HEK293 (cell line): Measurements from ENCODE around the gene PITPNM3.

ENCODE experiments used
- CTCF ChIA-PET: fragments of 350-600 bp; formaldehyde crosslinking; extraction: SDS; loops from one replicate; lab custom pipeline; 2021; ENCODE audit warnings: antibody characterized with exemption; lab: Yijun Ruan, JAX
- POLR2A ChIA-PET: fragments of 300-600 bp; formaldehyde crosslinking; extraction: SDS; loops from one replicate; lab custom pipeline; 2020; ENCODE audit warnings: antibody characterized with exemption, inconsistent platforms; lab: Yijun Ruan, JAX
- H3K27ac ChIP-seq: fragments of 200-500 bp; sonication (Bioruptor generic); 2 replicates; pipeline ENCODE4 v1.5.1; 2014; ENCODE audit warnings: low read depth, low read length, control low read depth, inconsistent platforms; ENCODE audit errors: extremely low read depth
- H3K36me3 ChIP-seq, 2 experiments: fragments of 200-500 bp in 1 of 2; sonication (Bioruptor generic) in 1 of 2; 1 replicate in 1 of 2; 2 replicates in 1 of 2; pipeline ENCODE4 v1.5.1; 2014 to 2017; ENCODE audit warnings: inconsistent platforms in 2 of 2, low read length in 2 of 2; ENCODE audit not compliant: control insufficient read depth in 2 of 2, insufficient read depth in 1 of 2
- H3K4me1 ChIP-seq: fragments of 200-500 bp; sonication (Bioruptor generic); 2 replicates; pipeline ENCODE4 v1.5.1; 2014; ENCODE audit warnings: mild to moderate bottlenecking, low read length, inconsistent platforms; ENCODE audit not compliant: control insufficient read depth, insufficient read depth
- H3K4me3 ChIP-seq: 2 replicates; pipeline ENCODE4 v1.5.1; 2011; ENCODE audit warnings: low read depth, mild to moderate bottlenecking, control low read depth, low read length, moderate library complexity
- H3K9me3 ChIP-seq: fragments of 200-500 bp; sonication (Bioruptor generic); 2 replicates; pipeline ENCODE4 v1.5.1; 2014; ENCODE audit warnings: low read depth, low read length, inconsistent platforms; ENCODE audit not compliant: control insufficient read depth, insufficient read depth
- BCL11B ChIP-seq: fragments of 450-650 bp; formaldehyde crosslinking; IDR thresholded peaks from 2 replicates; pipeline ENCODE4 v1.5.1; 2016; ENCODE audit warnings: low read depth, missing biosample characterization, missing genetic modification characterization
- PRDM1 ChIP-seq: fragments of 450-650 bp; formaldehyde crosslinking; IDR thresholded peaks from 2 replicates; pipeline ENCODE4; 2016; ENCODE audit warnings: missing biosample characterization, missing genetic modification characterization
- SCRT2 ChIP-seq: fragments of 450-650 bp; formaldehyde crosslinking; IDR thresholded peaks from 2 replicates; pipeline ENCODE4 v1.5.1; 2016; ENCODE audit warnings: missing biosample characterization, missing genetic modification characterization
- TCF7L2 ChIP-seq: IDR thresholded peaks from 2 replicates; pipeline ENCODE4 v1.6.1; 2011; ENCODE audit warnings: low read depth, mild to moderate bottlenecking, inconsistent platforms, low read length, moderate library complexity, borderline replicate concordance
- ZEB2 ChIP-seq: fragments of 450-650 bp; formaldehyde crosslinking; IDR thresholded peaks from 2 replicates; pipeline ENCODE4 v1.5.1; 2016; ENCODE audit warnings: missing biosample characterization, missing genetic modification characterization
- ZNF112 ChIP-seq: fragments of 450-650 bp; formaldehyde crosslinking; IDR thresholded peaks from 2 replicates; pipeline ENCODE4 v1.5.0; 2017; ENCODE audit warnings: missing biosample characterization, missing genetic modification characterization
- ZNF146 ChIP-seq: fragments of 450-650 bp; formaldehyde crosslinking; IDR thresholded peaks from 2 replicates; pipeline ENCODE4 v1.5.1; 2016; ENCODE audit warnings: missing biosample characterization, missing genetic modification characterization
- ZNF155 ChIP-seq: fragments of 450-650 bp; formaldehyde crosslinking; IDR thresholded peaks from 2 replicates; pipeline ENCODE4 v1.5.1; 2016; ENCODE audit warnings: missing biosample characterization, missing genetic modification characterization
- ZNF214 ChIP-seq: fragments of 450-650 bp; formaldehyde crosslinking; IDR thresholded peaks from 2 replicates; pipeline ENCODE4 v1.5.1; 2017; ENCODE audit warnings: missing biosample characterization, mild to moderate bottlenecking, missing genetic modification characterization, borderline replicate concordance
- ZNF24 ChIP-seq: fragments of 450-650 bp; formaldehyde crosslinking; IDR thresholded peaks from 2 replicates; pipeline ENCODE4 v1.5.1; 2016; ENCODE audit warnings: missing biosample characterization, missing genetic modification characterization
- ZNF292 ChIP-seq: fragments of 450-650 bp; formaldehyde crosslinking; IDR thresholded peaks from 2 replicates; pipeline ENCODE4 v1.5.1; 2016; ENCODE audit warnings: low read depth, missing biosample characterization, missing genetic modification characterization, borderline replicate concordance
- ZNF341 ChIP-seq: fragments of 450-650 bp; formaldehyde crosslinking; IDR thresholded peaks from 2 replicates; pipeline ENCODE4; 2016; ENCODE audit warnings: low read depth, missing biosample characterization, missing genetic modification characterization
- ZNF350 ChIP-seq: fragments of 450-650 bp; formaldehyde crosslinking; IDR thresholded peaks from 2 replicates; pipeline ENCODE4 v1.5.0; 2017; ENCODE audit warnings: missing biosample characterization, mild to moderate bottlenecking, missing genetic modification characterization
- ZNF394 ChIP-seq: fragments of 450-650 bp; formaldehyde crosslinking; IDR thresholded peaks from 2 replicates; pipeline ENCODE4 v1.5.1; 2016; ENCODE audit warnings: missing biosample characterization, missing genetic modification characterization, mild to moderate bottlenecking, moderate library complexity, borderline replicate concordance
- ZNF404 ChIP-seq: fragments of 450-650 bp; formaldehyde crosslinking; IDR thresholded peaks from 2 replicates; pipeline ENCODE4 v1.5.1; 2017; ENCODE audit warnings: missing biosample characterization, missing genetic modification characterization
- ZNF426 ChIP-seq: fragments of 450-650 bp; formaldehyde crosslinking; IDR thresholded peaks from 2 replicates; pipeline ENCODE4 v1.5.1; 2017; ENCODE audit warnings: missing biosample characterization, missing genetic modification characterization, mild to moderate bottlenecking, inconsistent platforms, moderate library complexity
- ZNF670 ChIP-seq: fragments of 450-650 bp; formaldehyde crosslinking; IDR thresholded peaks from 2 replicates; pipeline ENCODE4 v1.5.1; 2016; ENCODE audit warnings: missing biosample characterization, missing genetic modification characterization, low read depth
- ZNF791 ChIP-seq: fragments of 450-650 bp; formaldehyde crosslinking; IDR thresholded peaks from 2 replicates; pipeline ENCODE4 v1.5.1; 2016; ENCODE audit warnings: missing biosample characterization, missing genetic modification characterization
- ZNF837 ChIP-seq: fragments of 450-650 bp; formaldehyde crosslinking; IDR thresholded peaks from 2 replicates; pipeline ENCODE4 v1.5.1; 2016; ENCODE audit warnings: missing biosample characterization, missing genetic modification characterization
- ZSCAN18 ChIP-seq: fragments of 450-650 bp; formaldehyde crosslinking; IDR thresholded peaks from 2 replicates; pipeline ENCODE4 v1.5.1; 2016; ENCODE audit warnings: missing biosample characterization, missing genetic modification characterization
- TF ChIP-seq, protein P1 (sequence below): fragments of 450-650 bp; formaldehyde crosslinking; IDR thresholded peaks from 2 replicates; pipeline ENCODE4 v1.5.1; 2016; ENCODE audit warnings: missing biosample characterization, missing genetic modification characterization
- TF ChIP-seq, protein P2 (sequence below): fragments of 450-650 bp; formaldehyde crosslinking; IDR thresholded peaks from 2 replicates; pipeline ENCODE4 v1.5.1; 2016; ENCODE audit warnings: missing biosample characterization, missing genetic modification characterization
- TF ChIP-seq, protein P3 (sequence below): fragments of 450-650 bp; formaldehyde crosslinking; IDR thresholded peaks from 2 replicates; pipeline ENCODE4 v1.5.1; 2016; ENCODE audit warnings: missing biosample characterization, missing genetic modification characterization

The PITPNM3 gene

GRCh38 chr17:6502142-6502541 lies 54.2 kb downstream of the PITPNM3 start:
- Histone ChIP-seq H3K27ac (no peak overlapping the region), H3K36me3 (no peaks in the 10 kb centered on the region), H3K9me3 (no peaks in the 10 kb centered on the region), H3K4me3 (no peak overlapping the region), H3K4me1 (no peaks in the 10 kb centered on the region)
- TF ChIP-seq ZNF214 (tag by site-specific recombination) (no peak), ZNF837 (tag by site-specific recombination) (no peak), ZNF350 (tag by site-specific recombination) (no peak)
- POLR2A ChIA-PET: no interaction called here
- CTCF ChIA-PET: interaction anchor here (2.2 kb wide), 1 partner anchor 29 kb away, joined by 10 read pairs; no protein-coding TSS in a partner anchor

- POLR2A ChIA-PET: no interaction called here
- TF ChIP-seq ZNF112 (no peak), ZNF155 (tag by site-specific recombination) (no peak), ZNF404 (tag by site-specific recombination) (no peak), ZNF24 (tag by site-specific recombination) (no peak), ZNF292 (tag by site-specific recombination) (no peak), ZNF394 (tag by site-specific recombination) (no peak)
- Histone ChIP-seq H3K4me1 (no peaks in the 10 kb centered on the region), H3K27ac (no peak overlapping the region), H3K4me3 (no peak overlapping the region), H3K36me3 (no peaks in the 10 kb centered on the region), H3K9me3 (no peaks in the 10 kb centered on the region)
- CTCF ChIA-PET: interaction anchor here (2.2 kb wide), 1 partner anchor 29 kb away, joined by 10 read pairs; no protein-coding TSS in a partner anchor
These were observed 55.0 kb downstream of the PITPNM3 start for GRCh38 chr17:6501359-6501758.

- H3K27ac ChIP-seq: no peak overlapping the region
- ChIA-PET POLR2A (no interaction called here), CTCF (no interaction called here)
- no peaks in the 10 kb centered on the region for H3K4me1 ChIP-seq
- H3K4me3 ChIP-seq: no peak overlapping the region
- TF ChIP-seq ZNF670 (no peak), ZNF146 (tag by site-specific recombination) (no peak), PRDM1 (tag by site-specific recombination) (no peak), ZNF404 (tag by site-specific recombination) (no peak), ZSCAN18 (tag by site-specific recombination) (no peak), ZNF426 (no peak), ZNF341 (tag by site-specific recombination) (no peak), BCL11B (tag by site-specific recombination) (no peak), ZNF791 (tag by site-specific recombination) (no peak), ZEB2 (tag by site-specific recombination) (no peak), SCRT2 (no peak), TCF7L2 (no peak)
- TF ChIP-seq, protein P1, sequence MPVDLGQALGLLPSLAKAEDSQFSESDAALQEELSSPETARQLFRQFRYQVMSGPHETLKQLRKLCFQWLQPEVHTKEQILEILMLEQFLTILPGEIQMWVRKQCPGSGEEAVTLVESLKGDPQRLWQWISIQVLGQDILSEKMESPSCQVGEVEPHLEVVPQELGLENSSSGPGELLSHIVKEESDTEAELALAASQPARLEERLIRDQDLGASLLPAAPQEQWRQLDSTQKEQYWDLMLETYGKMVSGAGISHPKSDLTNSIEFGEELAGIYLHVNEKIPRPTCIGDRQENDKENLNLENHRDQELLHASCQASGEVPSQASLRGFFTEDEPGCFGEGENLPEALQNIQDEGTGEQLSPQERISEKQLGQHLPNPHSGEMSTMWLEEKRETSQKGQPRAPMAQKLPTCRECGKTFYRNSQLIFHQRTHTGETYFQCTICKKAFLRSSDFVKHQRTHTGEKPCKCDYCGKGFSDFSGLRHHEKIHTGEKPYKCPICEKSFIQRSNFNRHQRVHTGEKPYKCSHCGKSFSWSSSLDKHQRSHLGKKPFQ (tag by site-specific recombination): no peak
- TF ChIP-seq, protein P2, sequence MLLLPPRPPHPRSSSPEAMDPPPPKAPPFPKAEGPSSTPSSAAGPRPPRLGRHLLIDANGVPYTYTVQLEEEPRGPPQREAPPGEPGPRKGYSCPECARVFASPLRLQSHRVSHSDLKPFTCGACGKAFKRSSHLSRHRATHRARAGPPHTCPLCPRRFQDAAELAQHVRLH (tag by site-specific recombination): no peak
- TF ChIP-seq, protein P3, sequence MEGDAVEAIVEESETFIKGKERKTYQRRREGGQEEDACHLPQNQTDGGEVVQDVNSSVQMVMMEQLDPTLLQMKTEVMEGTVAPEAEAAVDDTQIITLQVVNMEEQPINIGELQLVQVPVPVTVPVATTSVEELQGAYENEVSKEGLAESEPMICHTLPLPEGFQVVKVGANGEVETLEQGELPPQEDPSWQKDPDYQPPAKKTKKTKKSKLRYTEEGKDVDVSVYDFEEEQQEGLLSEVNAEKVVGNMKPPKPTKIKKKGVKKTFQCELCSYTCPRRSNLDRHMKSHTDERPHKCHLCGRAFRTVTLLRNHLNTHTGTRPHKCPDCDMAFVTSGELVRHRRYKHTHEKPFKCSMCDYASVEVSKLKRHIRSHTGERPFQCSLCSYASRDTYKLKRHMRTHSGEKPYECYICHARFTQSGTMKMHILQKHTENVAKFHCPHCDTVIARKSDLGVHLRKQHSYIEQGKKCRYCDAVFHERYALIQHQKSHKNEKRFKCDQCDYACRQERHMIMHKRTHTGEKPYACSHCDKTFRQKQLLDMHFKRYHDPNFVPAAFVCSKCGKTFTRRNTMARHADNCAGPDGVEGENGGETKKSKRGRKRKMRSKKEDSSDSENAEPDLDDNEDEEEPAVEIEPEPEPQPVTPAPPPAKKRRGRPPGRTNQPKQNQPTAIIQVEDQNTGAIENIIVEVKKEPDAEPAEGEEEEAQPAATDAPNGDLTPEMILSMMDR (tag by site-specific recombination): no peak
- H3K36me3 ChIP-seq: no peaks in the 10 kb centered on the region
- no peaks in the 10 kb centered on the region for H3K9me3 ChIP-seq
These were observed 57.3 kb downstream of the PITPNM3 start for GRCh38 chr17:6498901-6499540.
